GM12891 (cell line): Measurements from ENCODE around the gene SMOC2.

Experiments used
- POLR2A ChIP-seq: IDR thresholded peaks from 2 replicates; pipeline ENCODE4 v1.6.1; 2011; ENCODE audit warnings: low read depth, low read length, control low read depth
- POLR2AphosphoS5 ChIP-seq: IDR thresholded peaks from 2 replicates; pipeline ENCODE4 v1.6.1; 2011; ENCODE audit warnings: low read depth, low read length, control low read depth
- POU2F2 ChIP-seq: IDR thresholded peaks from 2 replicates; pipeline ENCODE4 v1.6.1; 2011; ENCODE audit warnings: low read depth, mild to moderate bottlenecking, control low read depth, low read length, moderate library complexity
- SPI1 ChIP-seq: IDR thresholded peaks from 2 replicates; pipeline ENCODE4 v1.6.1; 2011; ENCODE audit warnings: low read depth, low read length, control low read depth
- TAF1 ChIP-seq: IDR thresholded peaks from 2 replicates; pipeline ENCODE4 v1.6.1; 2011; ENCODE audit warnings: low read depth, low read length, control low read depth

DNA sequence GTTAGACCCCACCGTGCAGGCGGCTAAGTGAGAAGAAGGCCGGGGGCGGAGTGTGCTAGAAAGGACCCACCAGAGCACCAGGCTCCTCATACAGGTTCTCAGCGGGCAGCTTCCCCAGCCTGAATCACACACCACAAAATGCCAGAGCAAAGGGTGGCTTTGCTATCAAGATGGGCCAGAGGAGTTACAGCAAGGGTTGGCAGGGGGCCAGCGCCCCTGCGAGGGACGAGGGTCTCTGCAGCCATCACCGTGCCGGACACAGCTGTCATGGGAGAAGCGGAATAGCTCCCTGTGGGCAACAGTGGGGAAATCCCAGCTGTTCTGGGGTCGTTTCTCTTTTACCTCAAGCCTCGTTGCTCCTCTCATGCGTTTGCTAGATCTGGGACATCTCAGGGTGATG is 206.3 kb downstream of the SMOC2 start:
- TF ChIP-seq POU2F2 (no peak), TAF1 (no peak), SPI1 (no peak), POLR2A (no peak), POLR2AphosphoS5 (no peak)
